NCI-H2196 (cell line): Measurements from ENCODE around the gene NDUFS6.
"Not testable (repeated sequence)": the region's sequence is repeated elsewhere in the genome, so short reads cannot be mapped to it uniquely, and the experiment has no call there.

Source experiments
- DNase-seq: peaks from one replicate; lab custom pipeline; 2025; ENCODE audit not compliant: unreplicated experiment; lab: John Stamatoyannopoulos, UW

Gene NDUFS6

DNA sequence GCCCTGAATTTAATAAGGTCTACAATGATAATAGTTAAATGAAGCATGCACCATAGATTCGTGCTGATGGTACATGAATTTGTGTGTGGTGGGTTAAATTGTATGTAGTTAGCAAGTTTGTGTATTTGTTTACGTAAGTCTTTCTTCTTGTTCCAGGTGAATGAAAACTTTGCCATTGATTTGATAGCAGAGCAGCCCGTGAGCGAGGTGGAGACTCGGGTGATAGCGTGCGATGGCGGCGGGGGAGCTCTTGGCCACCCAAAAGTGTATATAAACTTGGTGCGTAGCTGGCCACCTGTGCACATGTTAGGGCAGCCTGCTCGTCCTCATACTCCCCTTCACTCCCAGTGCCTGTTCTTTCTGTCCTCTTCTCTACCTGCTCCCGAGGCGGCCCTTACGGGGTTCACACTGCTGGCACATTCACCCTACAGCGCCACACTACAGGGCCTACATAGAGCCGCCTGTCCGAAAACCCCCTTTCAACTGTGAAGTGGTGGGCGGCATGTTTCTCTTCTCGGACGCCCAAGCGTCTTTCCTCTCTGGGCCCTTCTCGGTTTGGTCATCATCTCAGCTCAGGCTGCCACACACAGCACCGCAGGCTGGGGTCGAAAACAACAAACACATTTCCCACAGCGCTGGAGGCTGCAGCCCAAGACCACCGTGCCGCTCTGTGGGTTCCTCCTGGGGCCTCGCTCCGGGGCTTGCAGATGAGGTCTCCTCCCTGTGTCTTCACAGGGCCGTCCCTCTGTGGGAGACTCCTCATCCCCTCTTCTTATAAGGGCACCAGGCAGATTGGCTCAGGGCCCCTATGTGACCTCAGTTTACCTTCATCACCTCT is 13.2 kb downstream of the NDUFS6 start:
- DNase-seq = no peak

DNA sequence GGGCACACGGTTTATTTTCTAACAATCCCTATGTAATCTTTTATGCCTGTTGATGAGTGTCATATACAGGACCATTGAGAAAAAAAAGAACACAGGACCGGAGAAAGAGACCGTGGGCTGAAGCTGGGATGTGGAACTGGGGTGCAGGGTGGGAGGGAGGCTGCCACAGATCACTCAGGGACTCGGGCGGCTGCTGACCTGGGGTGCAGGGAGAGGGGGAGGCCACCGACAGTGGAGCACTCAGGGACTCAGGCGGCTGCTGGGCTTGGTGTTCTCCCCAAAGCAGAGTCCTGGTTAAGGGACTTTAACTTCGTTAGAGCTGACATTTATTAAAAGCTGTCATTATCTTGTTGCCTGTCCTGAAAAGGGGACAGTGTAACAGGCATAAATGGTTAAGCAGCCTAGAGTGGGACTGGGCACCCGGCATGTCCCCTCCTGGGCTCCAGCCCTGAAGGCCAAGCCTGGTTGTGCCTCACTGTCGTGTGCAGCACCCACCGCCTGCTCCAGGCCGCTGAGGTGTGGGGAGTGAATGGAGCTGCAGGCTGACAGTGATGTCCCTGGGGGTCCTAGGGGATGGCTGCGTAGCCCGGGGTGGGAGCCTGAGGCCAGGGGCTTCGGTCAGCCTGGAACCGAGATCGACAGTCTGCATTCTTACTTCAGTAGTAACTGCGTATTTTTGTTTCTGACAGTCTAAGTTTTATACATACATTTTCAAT is 14.0 kb downstream of the NDUFS6 start:
- no peak for DNase-seq

DNA sequence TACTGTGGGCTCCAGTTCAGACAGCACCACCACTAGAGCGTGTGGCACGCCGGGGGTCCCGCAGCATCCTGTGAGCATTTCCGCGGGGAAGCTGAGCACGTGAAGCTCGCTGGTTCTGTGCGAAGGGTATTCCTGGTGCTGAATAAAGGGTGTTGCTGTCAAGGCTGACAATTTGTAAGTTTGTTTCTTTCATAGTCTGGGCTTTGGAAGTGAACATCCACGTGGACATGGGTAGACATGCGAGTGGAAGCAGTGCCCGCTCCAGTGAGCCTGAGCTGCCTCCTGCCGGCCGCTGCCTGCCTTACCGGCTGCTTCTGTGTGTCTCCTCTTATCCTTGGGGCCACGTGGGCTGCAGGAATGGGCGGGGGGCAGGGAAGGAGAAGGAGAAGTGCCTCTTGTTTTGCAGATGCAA is 14.7 kb downstream of the NDUFS6 start:
- no peak for DNase-seq

DNA sequence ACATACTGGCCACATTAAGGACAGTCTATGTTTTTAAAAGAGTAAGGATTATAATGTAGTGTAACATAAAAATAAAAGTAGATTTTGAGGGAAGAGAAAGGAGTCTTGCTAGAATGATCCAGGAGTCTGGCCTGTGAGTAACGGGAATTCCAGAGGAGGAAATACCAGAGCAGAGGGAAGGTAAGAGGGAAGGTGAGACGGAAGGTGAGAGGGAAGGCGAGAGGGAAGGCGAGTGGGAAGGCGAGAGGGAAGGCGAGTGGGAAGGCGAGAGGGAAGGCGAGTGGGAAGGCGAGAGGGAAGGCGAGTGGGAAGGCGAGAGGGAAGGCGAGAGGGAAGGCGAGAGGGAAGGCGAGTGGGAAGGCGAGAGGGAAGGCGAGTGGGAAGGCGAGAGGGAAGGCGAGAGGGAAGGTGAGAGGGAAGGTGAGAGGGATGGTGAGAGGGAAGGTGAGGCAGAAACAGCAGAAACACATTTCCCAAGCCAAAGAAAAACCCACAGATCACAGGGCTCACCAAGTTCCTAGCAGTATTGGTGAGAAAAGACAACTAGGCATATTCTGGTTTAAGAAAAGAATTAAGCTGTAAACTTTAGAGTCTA is 15.4 kb downstream of the NDUFS6 start:
- DNase-seq = not testable (repeated sequence)

DNA sequence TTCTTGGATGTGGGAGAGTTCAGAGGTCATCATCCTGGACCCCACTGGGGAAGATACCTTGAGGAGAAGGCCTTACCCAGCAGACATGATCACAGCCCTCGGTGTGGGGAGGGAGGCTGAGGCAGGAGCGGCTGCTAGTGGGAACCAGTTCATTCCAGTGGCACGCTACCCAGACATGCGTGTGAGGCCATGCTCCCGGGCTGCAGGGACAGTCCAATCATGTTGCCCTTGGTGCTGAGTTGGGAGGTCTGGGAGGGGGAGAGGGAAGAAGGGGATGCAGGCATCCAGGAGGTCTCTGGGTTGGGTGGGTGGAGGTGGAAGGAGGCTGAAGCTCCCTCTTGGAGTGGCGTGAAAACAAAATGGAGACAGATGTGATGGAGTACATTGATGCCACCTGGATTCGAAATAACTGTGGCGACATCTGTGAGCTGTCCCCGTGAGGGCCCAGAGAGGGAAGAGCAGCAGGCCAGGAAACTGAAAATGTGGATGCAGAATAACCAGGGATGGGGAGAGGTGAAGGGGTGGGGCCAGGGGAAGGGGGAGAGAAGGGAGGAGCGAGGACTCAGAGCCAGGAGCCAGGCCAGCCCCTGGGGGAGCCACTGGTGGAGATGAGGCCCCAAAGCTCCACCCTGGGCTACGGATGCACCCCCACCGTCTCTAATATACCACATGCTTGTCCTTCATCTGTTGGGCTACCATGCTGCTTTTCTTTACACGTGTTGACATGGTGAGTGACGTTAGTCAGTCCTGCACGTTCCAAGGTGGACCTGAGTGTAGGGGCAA is 16.2 kb downstream of the NDUFS6 start:
- DNase-seq = no peak

DNA sequence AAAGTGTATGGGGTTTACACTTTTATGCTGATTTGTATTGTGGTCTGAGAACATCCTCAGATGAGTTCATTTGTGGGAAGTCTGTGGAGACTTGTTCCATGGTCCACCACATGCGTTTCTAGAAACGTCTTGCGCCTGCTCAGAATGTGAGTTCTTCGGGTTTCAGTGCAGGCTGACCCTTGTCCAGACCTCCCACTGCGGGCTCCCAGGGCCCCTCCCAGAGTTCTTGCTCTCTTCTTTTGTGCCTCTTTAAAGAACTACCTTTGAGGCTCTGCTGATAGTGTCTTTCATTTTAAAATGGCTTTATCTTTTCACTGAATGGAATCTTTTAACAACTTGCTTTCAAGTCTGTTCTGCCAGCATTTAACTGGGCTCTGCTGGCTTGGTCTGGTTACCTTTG is 17.6 kb downstream of the NDUFS6 start:
- DNase-seq = no peak

DNA sequence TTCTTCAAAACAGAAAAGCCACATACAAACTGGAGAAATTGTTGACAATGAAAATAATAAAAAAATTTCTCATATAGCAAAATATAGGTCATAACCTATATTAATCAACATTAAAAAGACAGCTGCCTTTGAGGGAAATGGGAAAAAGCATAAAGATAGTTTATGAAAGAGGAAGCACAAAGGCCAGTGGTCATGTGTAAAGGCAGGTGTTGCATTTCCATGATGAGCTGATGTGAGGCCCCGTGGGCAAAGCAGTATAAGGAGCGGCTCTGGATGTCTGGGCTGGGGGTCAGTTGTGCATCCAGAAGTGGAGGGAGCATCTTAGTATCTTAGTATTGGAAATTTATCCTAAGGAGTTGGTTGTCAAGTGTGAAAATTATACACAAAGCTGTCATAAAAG is 18.3 kb downstream of the NDUFS6 start:
- DNase-seq = no peak

DNA sequence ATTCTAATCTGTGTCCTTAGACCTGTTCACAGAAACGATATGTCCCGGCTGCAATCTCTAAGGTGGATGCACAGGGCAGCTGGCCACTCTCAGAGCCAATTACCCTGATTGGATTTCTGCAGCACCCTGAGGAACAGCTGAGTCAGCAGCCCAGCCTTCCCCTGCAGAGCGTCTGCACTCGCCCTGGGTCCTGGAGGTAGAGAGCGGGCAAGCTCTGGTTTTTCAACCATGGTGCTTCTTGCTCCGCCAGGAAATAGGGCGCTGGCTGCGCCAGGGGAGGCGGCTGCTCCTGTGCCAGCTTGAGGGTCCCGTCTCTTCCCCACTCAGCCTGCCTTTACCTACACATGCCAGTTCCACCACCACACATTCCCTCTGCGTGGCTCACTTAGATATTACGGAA is 19.2 kb downstream of the NDUFS6 start:
- no peak for DNase-seq

DNA sequence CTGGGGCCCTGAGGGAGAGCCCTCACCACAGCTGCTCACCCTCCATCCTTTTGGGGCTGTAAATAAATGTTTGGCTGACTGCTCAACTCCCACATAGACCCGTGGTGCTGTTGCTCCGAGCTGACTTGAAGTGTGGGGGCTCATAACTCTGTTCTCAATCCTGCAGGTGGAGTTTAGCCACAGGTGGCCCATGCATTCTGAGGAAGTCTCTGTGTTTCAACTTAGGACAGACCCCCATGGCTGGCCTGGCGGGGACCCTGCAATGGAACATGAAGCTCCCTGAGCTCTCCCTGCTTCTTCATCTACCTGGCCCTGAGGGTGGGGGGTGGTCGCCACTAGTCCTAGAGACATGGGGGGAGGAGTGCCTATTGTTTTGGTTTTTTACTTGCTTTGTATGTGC is 19.7 kb downstream of the NDUFS6 start:
- DNase-seq = no peak

DNA sequence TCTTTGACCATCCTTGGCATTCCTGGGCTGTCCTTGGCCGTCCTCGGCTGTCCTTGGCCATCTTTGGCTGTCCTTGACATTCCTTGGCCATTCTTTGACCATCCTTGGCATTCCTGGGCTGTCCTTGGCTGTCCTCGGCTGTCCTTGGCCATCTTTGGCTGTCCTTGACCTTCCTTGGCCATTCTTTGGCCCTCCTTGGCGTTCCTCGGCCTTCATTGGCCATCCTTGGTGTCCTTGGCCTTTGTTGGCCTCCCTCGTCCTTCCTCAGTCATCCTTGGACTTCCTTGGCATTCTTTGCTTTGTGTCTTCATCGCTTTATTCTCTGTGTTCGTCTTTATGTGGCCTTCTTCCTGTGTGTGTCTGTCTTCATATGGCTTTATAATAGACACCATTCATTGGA is 20.7 kb downstream of the NDUFS6 start:
- DNase-seq = no peak

DNA sequence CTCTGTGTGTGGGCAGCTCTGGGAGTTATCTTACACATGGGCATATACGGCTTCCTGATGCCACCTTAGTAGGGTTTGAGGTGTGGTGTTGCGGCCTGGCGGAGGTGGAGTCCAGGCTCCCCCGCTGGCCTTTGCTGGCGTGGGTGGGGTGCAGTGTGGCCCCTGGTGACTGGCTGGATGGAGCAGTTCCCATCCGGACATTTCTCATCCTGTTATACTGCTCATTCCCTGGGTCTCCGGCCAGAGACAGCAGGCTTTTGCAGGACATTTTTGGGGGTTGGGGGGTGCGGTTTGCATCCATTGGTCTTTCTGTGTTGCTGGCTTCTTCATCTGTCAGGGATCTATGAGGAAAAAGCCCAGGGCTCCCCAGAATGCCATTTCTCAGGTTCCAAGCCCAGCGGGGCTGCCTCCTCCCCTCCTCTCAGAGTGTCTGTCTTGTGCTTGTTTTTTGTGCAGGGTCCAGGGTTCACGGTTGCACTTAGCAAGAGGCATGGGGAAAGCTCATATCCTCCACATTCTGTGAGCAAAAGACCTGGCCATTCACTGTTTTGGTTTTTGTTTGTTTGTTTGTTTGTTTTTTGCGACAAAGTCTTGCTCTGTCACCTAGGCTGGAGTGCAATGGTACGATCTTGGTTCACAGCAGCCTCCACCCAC is 22.3 kb downstream of the NDUFS6 start:
- DNase-seq = no peak

DNA sequence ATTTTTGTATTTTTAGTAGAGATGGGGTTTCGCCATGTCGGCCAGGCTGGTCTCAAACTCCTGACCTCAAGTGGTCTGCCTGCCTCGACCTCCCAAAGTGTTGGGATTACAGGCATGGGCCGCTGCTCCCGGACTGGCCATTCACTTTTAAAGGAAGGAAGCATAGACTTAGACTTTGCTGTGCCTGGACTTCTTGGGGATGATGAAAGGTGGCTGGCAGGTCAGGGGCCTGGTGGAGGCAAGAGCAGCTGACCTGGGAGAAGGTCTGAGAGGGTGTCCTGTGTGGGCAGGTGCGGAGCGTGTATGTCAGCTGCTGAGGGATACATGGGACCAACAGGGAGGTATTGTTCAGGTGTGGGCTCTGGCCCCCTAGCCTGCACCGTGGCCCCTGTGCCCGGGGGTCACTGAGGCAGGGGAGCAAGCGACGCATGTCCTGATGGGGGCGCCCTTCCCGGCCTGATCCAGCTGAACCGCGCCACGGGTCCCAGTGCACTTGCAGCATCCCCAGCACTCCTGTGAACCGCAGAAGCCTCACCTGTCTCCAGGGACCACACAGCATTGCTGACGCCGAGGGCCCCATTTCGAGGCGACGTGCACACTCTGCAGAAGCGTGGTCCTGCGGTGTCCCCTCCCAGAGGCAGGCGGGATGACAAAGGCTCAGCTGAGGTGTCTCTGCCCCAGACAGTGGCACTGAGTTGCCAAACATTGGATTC is 23.1 kb downstream of the NDUFS6 start:
- no peak for DNase-seq

DNA sequence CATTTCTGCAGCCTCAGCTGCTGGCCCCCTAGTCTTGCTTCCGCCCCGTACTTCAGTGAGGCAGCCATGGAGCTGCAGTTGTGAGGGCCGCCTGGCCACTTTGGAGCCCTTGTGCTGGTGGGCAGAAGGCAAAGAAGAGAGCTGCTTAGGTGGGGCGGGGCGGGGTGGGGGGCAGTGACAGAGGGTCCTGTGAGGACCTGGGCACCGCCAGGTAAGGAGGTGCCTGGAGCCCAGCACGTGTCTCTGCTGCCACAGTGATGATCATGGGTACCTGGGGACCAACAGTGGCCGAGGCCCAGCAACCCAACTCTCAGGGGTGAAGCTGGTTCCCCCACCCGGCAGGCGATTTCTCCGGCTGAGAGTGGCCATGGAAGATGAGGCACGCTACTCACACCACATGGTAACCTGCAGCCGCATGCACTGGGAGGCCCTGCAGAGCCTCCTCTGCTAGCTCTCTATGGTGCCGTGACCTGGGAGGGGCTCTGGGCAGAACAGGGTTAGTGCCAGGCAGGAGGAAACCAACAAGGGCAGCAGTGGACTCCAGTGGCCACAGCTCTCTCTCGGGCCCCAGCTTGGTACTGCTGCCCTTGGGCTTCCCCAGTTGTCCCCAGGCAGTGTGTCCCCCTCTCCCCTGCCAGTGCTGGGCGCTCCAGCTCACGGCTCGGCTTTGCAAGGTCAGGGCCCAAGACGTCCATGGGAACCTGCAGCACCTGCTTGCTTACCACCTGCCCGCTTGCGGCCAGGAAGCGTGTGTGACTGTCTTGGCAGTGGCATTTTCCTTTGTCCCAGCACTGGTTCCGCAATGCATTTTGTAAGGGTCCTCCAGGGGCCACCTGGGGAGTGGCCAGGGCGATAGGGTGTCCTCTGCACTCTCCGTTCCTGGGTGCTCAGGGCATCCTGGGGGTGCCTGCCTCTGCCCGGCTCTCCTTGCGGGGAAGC is 24.0 kb downstream of the NDUFS6 start:
- no peak for DNase-seq

DNA sequence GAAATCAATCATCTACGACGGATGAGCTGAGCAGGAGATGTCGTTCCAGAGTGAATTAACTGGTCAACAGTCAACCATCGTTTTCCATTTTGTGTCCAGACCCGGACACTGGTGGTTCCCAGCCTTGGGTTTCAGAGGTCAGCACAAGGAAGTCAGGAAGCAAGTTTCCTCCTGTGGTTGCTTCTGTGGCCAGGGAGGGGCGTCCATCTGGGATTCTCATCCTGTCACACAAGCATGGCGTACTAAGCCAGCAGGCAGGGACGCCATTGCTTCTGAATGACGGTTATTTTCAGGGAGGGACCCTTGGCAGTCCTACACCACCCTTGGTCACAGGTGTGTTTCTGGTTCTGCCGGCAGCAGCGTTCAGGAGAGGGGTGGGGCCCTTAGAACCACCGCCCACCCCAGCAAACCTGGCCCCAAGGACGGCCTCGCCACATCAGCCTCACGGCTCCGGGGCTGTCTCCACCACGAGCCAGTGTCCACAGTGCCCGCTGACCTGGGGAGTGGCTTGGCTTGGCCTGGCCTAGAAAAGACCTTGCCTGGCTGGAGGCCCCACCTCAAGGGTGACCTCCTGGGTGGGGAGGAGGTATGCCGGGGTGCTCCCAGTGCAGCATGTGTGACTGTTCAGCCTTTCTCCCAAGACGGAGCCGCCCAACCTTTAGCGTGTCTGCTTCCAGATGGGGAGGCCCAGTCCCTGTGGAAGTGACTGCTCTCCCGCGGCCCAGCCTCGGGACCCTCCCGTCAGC is 25.2 kb downstream of the NDUFS6 start:
- no peak for DNase-seq

DNA sequence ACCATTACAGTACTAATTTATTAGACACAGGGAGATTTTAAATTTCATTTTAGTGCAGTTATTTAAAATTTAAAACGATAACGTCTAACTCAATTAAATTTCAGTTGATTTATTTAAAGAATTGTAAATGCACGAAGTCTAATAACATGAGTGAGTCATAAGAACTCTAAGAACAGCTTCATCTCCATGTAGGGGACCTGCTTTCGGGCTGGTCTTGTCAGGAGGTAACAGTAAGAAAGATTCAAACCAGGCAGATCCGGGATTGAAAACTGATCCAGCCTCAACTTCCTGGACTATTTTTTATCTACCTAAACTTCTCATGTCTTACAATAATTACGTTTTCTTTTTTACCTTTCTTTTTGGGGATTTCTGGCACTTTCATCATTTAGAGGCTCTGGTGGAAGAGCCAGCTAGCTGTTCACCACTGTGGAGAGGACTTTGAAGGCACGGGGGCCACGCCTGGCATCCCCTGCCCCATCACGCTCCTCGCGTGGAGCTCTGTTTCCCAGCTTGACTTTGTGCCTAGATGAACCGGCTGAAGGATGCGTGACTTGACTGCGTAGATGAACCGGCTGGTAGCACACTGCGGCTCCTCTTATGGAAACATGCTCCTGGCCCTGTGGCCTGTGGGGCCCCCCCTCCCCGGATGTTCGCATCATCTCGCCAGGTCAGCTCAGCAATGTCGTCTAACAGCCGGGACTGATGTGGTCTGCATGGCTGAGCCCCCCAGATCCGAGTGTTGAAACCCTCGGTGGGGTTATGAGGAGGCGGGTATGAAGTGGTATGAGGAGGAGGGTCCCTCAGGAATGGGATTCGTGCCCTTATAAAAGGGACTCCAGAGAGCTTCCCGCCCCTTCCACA is 26.0 kb downstream of the NDUFS6 start:
- DNase-seq = no peak

DNA sequence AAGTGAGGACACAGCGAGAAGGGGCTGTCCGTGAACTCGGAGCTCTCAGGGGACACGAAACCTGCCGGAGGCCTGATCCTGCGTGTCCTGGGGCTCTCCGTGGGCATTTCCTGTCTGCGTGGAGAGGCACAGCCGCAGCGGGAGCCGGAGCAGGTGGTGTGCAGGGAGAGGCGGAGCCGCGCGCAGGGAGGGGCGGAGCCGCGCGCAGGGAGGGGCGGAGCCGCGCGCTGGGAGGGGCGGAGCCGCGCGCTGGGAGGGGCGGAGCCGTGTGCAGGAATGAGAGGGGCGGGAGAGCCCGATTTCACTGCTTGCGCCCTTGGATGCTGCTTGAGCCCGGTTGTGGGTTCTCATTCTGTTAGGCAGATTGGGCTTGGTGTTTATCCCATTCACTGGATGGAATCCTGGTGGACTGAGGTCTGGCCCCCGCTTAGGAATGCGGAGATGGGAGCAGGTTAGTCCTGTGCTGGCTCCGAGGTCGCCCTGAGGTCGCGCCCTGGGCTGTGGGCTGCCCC is 26.7 kb downstream of the NDUFS6 start:
- no peak for DNase-seq

DNA sequence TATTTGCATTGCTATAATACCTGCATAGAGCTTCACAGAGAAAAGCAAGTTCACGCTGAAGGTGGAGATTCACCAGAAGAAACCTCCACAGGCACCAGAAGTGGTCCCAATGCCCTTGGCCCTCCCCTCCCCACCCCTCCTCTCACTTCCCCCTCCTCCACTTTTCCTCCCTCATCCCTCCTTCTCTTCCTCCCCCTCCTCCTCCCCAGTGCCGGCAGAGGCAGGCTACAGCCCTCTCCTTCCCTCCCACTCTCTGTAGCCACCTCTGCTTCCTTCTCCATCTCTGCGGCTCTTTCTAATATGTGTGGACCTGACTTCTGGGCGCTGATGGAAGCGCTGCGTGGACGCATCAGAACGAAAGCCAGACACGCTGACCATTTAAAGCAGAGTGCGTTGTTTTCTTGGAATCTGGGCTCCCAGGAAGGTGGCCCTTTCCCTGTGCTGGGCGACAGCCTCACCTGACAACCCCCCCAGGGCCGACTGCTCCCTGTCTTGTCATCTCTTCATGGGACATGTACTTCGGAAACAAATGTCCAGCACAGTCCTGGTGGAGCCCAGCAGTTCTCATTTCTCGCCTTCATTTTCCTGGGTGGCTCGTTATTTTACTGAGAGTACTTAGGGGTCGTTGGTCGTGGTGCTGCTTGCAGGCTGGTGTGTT is 29.5 kb downstream of the NDUFS6 start:
- no peak for DNase-seq
